Sigmoid colon (tissue), 4 donors: ENCODE measurements around the gene LNX2.

Experiments used
- EP300 ChIP-seq, 4 donors: sonication (generic); formaldehyde crosslinking; IDR thresholded peaks; one replicate each; pipeline ENCODE4 v1.6.1; 2017; ENCODE audit warnings: antibody characterized with exemption in 4 of 4
- POLR2AphosphoS5 ChIP-seq, 4 donors: sonication (generic); formaldehyde crosslinking; IDR thresholded peaks; one replicate each; pipeline ENCODE4 v1.6.1; 2017; ENCODE audit warnings: antibody characterized with exemption in 4 of 4
- TF ChIP-seq, protein P1 (sequence below), 4 experiments: fragments of 450-650 bp in 3 of 4; fragments of 200-600 bp in 1 of 4; IDR thresholded peaks; one replicate each; pipeline ENCODE4 v1.5.1; 2016 to 2019; ENCODE audit warnings: antibody characterized with exemption in 4 of 4, mild to moderate bottlenecking in 3 of 4, moderate library complexity in 2 of 4

DNA sequence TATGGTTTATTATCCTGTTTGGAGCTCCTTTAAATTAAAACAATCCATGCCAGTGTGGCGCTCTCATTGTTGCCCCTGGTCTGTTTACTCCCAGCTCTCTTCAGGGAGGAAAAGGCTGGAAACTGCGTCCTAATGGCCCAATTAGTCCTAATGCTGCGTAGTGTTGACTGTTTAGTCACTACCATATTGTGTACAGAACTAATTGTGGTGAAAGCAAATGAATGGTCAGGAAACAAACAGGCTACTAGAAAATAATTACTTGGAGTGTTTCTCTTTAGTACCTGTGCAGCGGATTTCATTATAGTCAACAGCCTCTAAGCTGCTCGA, 115.5 kb downstream of the LNX2 start:
- TF ChIP-seq EP300 (IDR thresholded peaks at IDR 0.05), result no peak
- TF ChIP-seq, protein P1, sequence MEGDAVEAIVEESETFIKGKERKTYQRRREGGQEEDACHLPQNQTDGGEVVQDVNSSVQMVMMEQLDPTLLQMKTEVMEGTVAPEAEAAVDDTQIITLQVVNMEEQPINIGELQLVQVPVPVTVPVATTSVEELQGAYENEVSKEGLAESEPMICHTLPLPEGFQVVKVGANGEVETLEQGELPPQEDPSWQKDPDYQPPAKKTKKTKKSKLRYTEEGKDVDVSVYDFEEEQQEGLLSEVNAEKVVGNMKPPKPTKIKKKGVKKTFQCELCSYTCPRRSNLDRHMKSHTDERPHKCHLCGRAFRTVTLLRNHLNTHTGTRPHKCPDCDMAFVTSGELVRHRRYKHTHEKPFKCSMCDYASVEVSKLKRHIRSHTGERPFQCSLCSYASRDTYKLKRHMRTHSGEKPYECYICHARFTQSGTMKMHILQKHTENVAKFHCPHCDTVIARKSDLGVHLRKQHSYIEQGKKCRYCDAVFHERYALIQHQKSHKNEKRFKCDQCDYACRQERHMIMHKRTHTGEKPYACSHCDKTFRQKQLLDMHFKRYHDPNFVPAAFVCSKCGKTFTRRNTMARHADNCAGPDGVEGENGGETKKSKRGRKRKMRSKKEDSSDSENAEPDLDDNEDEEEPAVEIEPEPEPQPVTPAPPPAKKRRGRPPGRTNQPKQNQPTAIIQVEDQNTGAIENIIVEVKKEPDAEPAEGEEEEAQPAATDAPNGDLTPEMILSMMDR (IDR thresholded peaks at IDR 0.05), result no peak
- no peak for TF ChIP-seq POLR2AphosphoS5 (IDR thresholded peaks at IDR 0.05)
